HTERT RPE-1 (cell line): ENCODE data around the gene UNC119.

ENCODE experiments used
- in situ Hi-C: fragments of 300-500 bp; cut with MboI; formaldehyde crosslinking; loops from 4 replicates; pipeline ENCODE4 v1.14.3; 2020; ENCODE audit warnings: low sequenced_read_pairs

UNC119 gene

GRCh38 chr17:28545141-28545503, 7.3 kb downstream of the UNC119 start:
- in situ Hi-C loops: no loop called here

GRCh38 chr17:28544402-28545140, 7.9 kb downstream of the UNC119 start:
- in situ Hi-C loops: no loop called here

GRCh38 chr17:28541439-28541838, 11.0 kb downstream of the UNC119 start:
- in situ Hi-C loops: no loop called here

GRCh38 chr17:28540231-28540630, 12.2 kb downstream of the UNC119 start:
- in situ Hi-C loops: no loop called here

- in situ Hi-C loops: no loop called here
Observed at GRCh38 chr17:28538296-28538895, 14.0 kb downstream of the UNC119 start.

- in situ Hi-C loops: no loop called here
Observed at GRCh38 chr17:28537219-28537610, 15.2 kb downstream of the UNC119 start.

- in situ Hi-C loops: no loop called here
Observed at GRCh38 chr17:28536532-28537218, 15.7 kb downstream of the UNC119 start.

- in situ Hi-C loops: no loop called here
Observed at GRCh38 chr17:28534740-28535375, 17.6 kb downstream of the UNC119 start.

GRCh38 chr17:28533091-28533807, 19.2 kb downstream of the UNC119 start:
- in situ Hi-C loops: no loop called here

- in situ Hi-C loops: no loop called here
Observed at GRCh38 chr17:28532050-28532960, 20.1 kb downstream of the UNC119 start.

GRCh38 chr17:28530926-28531325, 21.5 kb downstream of the UNC119 start:
- in situ Hi-C loops: no loop called here

GRCh38 chr17:28530250-28530649, 22.2 kb downstream of the UNC119 start:
- in situ Hi-C loops: no loop called here

GRCh38 chr17:28529013-28529400, 23.4 kb downstream of the UNC119 start:
- in situ Hi-C loops: no loop called here

- in situ Hi-C loops: no loop called here
Observed at GRCh38 chr17:28528327-28529012, 24.0 kb downstream of the UNC119 start.

- in situ Hi-C loops: no loop called here
Observed at GRCh38 chr17:28527859-28528258, 24.6 kb downstream of the UNC119 start.

- in situ Hi-C loops: no loop called here
Observed at GRCh38 chr17:28527181-28527681, 25.2 kb downstream of the UNC119 start.

GRCh38 chr17:28526381-28526780, 26.0 kb downstream of the UNC119 start:
- in situ Hi-C loops: no loop called here

- in situ Hi-C loops: no loop called here
Observed at GRCh38 chr17:28524476-28525424, 27.7 kb downstream of the UNC119 start.
